Measurements from ENCODE around the gene TTLL5. TPM values are rescaled to one million over a fixed set of nuclear protein-coding genes. Genes with fewer than 3 reads are reported as not detected.

The TTLL5 gene
- total RNA-seq, 2 experiments from 2014 or later, result 19.8 to 26.4 TPM

DNA sequence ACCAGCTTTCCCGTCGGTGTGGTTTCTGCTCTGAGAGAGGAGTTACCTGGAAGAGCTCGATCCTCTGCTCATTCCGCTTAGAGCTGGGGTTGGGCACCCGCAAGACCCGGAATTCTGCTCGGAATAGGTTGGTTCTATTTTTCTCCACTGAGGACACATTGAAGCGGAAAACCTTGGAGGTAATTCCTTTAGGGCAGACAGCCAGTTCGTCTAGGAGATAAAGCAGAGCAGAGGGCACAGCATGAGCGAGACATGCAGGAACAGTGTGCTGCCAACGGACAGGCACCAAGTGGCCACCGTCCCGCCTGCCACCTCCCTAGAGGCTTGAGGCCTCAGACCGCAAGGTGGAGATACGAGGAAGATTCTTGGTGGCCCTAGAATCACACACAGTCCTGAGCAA, 310.5 kb downstream of the TTLL5 start:
- Histone ChIP-seq H3K36me3 (ENCODE audit: insufficient read depth, low read length) (peaks cover 6% of the 10 kb centered on the region), H3K4me3 (ENCODE audit: low read length) (no peak overlapping the region), H3K4me1 (ENCODE audit: insufficient read depth, low read length) (no peaks in the 10 kb centered on the region), H3K9me3 (ENCODE audit: control insufficient read depth in 1 of 2, insufficient read depth in 1 of 2, low read length in 2 of 2) (no peaks in the 10 kb centered on the region), H3K27ac (ENCODE audit: low read depth in 1 of 2, low read length in 2 of 2) (no peak overlapping the region), H3K27me3 (ENCODE audit: control insufficient read depth in 1 of 2, insufficient read depth in 2 of 2, low read length in 2 of 2) (no peaks in the 10 kb centered on the region)
- Mint-ChIP-seq H3K9me3 (no peaks in the 10 kb centered on the region), H3K36me3 (ENCODE audit: low read depth) (peaks cover 26% of the 10 kb centered on the region), H3K27ac (no peak overlapping the region), H3K4me3 (no peak overlapping the region), H3K27me3 (no peaks in the 10 kb centered on the region), H3K4me1 (ENCODE audit: low read depth) (no peaks in the 10 kb centered on the region)
- POLR2A ChIA-PET, result no interaction called here
- intact Hi-C loops (cut with DNase I, micrococcal nuclease), result no loop called here
- DNase-seq, result no peak
- TF ChIP-seq, protein P1, sequence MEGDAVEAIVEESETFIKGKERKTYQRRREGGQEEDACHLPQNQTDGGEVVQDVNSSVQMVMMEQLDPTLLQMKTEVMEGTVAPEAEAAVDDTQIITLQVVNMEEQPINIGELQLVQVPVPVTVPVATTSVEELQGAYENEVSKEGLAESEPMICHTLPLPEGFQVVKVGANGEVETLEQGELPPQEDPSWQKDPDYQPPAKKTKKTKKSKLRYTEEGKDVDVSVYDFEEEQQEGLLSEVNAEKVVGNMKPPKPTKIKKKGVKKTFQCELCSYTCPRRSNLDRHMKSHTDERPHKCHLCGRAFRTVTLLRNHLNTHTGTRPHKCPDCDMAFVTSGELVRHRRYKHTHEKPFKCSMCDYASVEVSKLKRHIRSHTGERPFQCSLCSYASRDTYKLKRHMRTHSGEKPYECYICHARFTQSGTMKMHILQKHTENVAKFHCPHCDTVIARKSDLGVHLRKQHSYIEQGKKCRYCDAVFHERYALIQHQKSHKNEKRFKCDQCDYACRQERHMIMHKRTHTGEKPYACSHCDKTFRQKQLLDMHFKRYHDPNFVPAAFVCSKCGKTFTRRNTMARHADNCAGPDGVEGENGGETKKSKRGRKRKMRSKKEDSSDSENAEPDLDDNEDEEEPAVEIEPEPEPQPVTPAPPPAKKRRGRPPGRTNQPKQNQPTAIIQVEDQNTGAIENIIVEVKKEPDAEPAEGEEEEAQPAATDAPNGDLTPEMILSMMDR (IDR thresholded peaks at IDR 0.05), result no peak
- no peak for ATAC-seq (ENCODE audit: poor library complexity)
- CTCF ChIA-PET, result no interaction called here

DNA sequence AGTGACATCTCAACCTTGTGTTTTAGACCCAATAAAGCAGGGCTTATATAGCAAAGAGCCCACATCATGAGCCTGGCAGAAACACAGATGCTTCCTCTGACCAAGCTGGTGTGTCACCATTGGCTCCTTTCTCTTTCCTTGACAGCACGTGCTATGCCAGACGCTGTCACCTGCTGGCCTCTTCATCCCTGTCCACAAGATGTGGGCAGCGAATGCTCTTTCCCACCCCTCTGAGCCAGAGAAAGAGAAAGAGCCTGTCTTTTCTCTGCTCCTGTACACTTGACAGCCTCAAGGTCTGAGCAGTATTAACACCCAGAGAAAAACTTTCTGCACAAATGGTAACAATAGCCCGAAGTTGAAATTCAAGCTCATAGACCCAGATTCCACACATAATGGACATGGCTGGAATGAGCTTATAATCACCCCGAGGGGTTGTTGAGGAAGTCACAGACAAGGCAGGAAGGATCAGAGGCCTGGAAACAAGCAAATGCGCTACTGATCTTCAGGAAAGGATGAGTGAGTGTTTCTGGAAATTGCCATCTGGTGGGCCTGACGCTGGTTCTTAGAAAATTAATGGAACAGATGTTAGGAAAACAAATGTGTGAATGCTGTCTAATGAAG, 311.9 kb downstream of the TTLL5 start:
- H3K4me3 Mint-ChIP-seq, result no peak overlapping the region
- no peak overlapping the region for H3K4me3 ChIP-seq (ENCODE audit: low read length)
- no peak overlapping the region for H3K27ac ChIP-seq (ENCODE audit: low read depth in 1 of 2, low read length in 2 of 2)
- intact Hi-C loops (cut with DNase I, micrococcal nuclease), result no loop called here
- H3K27ac Mint-ChIP-seq, result no peak overlapping the region
- no peaks in the 10 kb centered on the region for H3K27me3 ChIP-seq (ENCODE audit: control insufficient read depth in 1 of 2, insufficient read depth in 2 of 2, low read length in 2 of 2)
- TF ChIP-seq, protein P1 (IDR thresholded peaks at IDR 0.05), result no peak
- peaks cover under 1% of the 10 kb centered on the region for H3K4me1 ChIP-seq (ENCODE audit: insufficient read depth, low read length)
- POLR2A ChIA-PET, result no interaction called here
- peaks cover 6% of the 10 kb centered on the region for H3K36me3 ChIP-seq (ENCODE audit: insufficient read depth, low read length)
- no peaks in the 10 kb centered on the region for H3K27me3 Mint-ChIP-seq
- no peak for DNase-seq
- no peaks in the 10 kb centered on the region for H3K9me3 Mint-ChIP-seq
- peaks cover 17% of the 10 kb centered on the region for H3K36me3 Mint-ChIP-seq (ENCODE audit: low read depth)
- H3K9me3 ChIP-seq (ENCODE audit: control insufficient read depth in 1 of 2, insufficient read depth in 1 of 2, low read length in 2 of 2), result no peaks in the 10 kb centered on the region
- ATAC-seq (ENCODE audit: poor library complexity), result no peak
- H3K4me1 Mint-ChIP-seq (ENCODE audit: low read depth), result peaks cover under 1% of the 10 kb centered on the region
- CTCF ChIA-PET, result no interaction called here

DNA sequence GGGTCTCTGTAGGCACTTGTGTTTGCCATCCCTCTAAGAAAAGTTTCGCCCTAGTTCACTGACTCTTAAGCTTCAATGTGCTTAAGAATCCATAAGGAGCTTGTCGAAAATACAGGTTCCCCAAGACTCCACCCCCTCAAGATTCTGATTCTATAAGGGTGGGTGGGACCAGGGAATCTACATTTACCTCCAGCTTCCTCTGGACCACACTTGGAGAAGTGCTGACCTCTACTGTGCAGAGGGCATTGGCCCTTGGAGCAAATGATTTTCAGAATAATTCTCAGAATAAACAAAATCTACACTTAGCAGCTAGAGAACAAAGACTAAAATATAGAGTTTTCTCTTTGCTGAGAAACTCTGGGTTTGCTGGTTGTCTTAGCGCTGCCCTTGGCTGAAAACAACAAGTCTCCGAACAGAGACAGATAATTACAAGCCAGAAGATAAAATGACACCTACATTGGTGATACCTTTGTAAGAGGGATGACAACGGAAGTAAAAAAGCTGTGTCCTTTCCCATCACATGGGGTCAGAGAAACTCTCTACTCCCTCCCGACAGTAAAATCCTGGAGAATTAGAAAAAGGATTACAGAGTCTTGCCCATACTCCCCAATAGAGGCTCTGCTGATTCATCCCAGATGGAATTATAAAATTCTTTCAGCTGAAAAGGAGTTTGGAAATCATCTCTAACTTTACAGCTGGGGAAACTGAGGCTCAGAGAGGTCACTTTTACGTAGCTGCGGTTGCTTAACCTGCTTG, 316.0 kb downstream of the TTLL5 start:
- Histone ChIP-seq H3K36me3 (ENCODE audit: insufficient read depth, low read length) (no peaks in the 10 kb centered on the region), H3K4me1 (ENCODE audit: insufficient read depth, low read length) (peaks cover 39% of the 10 kb centered on the region), H3K4me3 (ENCODE audit: low read length) (no peak overlapping the region), H3K27me3 (ENCODE audit: control insufficient read depth in 1 of 2, insufficient read depth in 2 of 2, low read length in 2 of 2) (no peaks in the 10 kb centered on the region), H3K9me3 (ENCODE audit: control insufficient read depth in 1 of 2, insufficient read depth in 1 of 2, low read length in 2 of 2) (no peaks in the 10 kb centered on the region), H3K27ac (ENCODE audit: low read depth in 1 of 2, low read length in 2 of 2) (no peak overlapping the region)
- Mint-ChIP-seq H3K36me3 (ENCODE audit: low read depth) (no peaks in the 10 kb centered on the region), H3K27me3 (no peaks in the 10 kb centered on the region), H3K4me3 (no peak overlapping the region), H3K4me1 (ENCODE audit: low read depth) (peaks cover 38% of the 10 kb centered on the region), H3K9me3 (no peaks in the 10 kb centered on the region), H3K27ac (no peak overlapping the region)
- ChIA-PET POLR2A (no interaction called here), CTCF (interaction anchor here (0.7 to 1.3 kb wide), 3 partner anchors 27 to 268 kb away, joined by 3 to 4 read pairs (median 4); no protein-coding TSS in a partner anchor)
- DNase-seq, result no peak
- intact Hi-C loops (cut with DNase I, micrococcal nuclease), result loop anchor here in 1 of 2 experiments (5.0 kb wide), 1 partner anchor 1365 kb away; the partner anchor contains the start of gene LTBP2
- ATAC-seq (ENCODE audit: poor library complexity), result no peak
- TF ChIP-seq, protein P1 (IDR thresholded peaks at IDR 0.05), result no peak

Data from CD4-positive, alpha-beta T cell (primary cell).